ENCODE data around the gene MCEMP1.

DNA sequence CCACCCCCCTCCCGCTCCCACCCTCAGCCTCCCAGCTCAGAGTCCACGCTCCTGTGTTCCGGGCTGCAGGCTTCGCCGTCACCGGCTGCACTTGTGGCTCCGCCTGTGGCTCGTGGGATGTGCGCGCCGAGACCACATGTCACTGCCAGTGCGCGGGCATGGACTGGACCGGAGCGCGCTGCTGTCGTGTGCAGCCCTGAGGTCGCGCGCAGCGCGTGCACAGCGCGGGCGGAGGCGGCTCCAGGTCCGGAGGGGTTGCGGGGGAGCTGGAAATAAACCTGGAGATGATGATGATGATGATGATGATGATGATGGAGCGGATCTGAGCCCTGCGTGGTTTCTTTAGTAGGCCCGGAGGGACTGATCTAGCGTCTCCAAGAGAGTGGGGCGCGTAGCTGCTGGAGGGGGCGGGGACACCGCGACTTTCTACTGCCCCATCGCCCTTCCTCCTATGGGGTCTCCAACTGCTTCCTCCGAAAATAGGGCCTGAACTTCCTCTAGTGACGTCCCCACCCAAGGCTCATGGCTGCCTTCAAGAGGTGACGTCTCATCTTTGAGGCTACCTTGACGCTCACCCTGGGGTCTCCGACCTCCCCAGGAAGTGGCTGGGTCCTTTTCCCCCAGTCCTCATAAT, 6.6 kb upstream of the MCEMP1 start:
- TF ChIP-seq TAF1 (IDR thresholded peaks at IDR 0.05; ENCODE audit: borderline replicate concordance, insufficient read depth, low read length), result no peak
- TF ChIP-seq, protein P1, sequence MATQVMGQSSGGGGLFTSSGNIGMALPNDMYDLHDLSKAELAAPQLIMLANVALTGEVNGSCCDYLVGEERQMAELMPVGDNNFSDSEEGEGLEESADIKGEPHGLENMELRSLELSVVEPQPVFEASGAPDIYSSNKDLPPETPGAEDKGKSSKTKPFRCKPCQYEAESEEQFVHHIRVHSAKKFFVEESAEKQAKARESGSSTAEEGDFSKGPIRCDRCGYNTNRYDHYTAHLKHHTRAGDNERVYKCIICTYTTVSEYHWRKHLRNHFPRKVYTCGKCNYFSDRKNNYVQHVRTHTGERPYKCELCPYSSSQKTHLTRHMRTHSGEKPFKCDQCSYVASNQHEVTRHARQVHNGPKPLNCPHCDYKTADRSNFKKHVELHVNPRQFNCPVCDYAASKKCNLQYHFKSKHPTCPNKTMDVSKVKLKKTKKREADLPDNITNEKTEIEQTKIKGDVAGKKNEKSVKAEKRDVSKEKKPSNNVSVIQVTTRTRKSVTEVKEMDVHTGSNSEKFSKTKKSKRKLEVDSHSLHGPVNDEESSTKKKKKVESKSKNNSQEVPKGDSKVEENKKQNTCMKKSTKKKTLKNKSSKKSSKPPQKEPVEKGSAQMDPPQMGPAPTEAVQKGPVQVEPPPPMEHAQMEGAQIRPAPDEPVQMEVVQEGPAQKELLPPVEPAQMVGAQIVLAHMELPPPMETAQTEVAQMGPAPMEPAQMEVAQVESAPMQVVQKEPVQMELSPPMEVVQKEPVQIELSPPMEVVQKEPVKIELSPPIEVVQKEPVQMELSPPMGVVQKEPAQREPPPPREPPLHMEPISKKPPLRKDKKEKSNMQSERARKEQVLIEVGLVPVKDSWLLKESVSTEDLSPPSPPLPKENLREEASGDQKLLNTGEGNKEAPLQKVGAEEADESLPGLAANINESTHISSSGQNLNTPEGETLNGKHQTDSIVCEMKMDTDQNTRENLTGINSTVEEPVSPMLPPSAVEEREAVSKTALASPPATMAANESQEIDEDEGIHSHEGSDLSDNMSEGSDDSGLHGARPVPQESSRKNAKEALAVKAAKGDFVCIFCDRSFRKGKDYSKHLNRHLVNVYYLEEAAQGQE (IDR thresholded peaks at IDR 0.05; ENCODE audit: insufficient read depth in 1 of 2, low read depth in 2 of 2, low read length in 2 of 2), result no peak
- no peak for TF ChIP-seq POLR2AphosphoS5 (IDR thresholded peaks at IDR 0.05; ENCODE audit: low read depth, low read length)
- no peak for TF ChIP-seq SIN3A (IDR thresholded peaks at IDR 0.05; ENCODE audit: borderline replicate concordance, insufficient read depth, low read length)

All from PFSK-1 (cell line).